Activated T-cell treated with anti-CD3 and anti-CD28 coated beads, Interleukin-2, amount 50 U/mL, for 1 hour (primary cell): ENCODE results near the gene DMGDH.
"Not testable (repeated sequence)": the region's sequence is repeated elsewhere in the genome, so short reads cannot be mapped to it uniquely, and the experiment has no call there.

Source experiments
- DNase-seq: peaks from one replicate; pipeline ENCODE4 v3.0.0-alpha.2; 2020

DMGDH gene

DNA sequence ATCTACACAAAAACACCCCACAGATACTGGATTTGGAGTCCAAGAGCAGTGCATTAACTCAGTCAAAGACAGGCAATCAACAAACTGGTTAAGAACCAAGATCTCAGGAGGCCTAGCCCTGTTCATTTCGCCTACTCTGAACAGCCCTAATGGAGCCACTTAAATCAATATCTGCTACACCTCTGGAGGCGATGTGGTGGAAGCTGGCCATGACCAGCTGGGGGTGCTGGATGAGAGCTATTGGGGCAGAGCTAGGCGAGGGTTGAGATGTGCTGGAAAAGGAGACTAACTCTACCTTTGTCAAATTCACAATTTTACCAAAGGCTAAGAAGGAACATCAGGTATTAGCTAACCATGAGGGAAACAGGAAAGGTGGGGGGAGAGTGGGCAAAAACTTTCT is 61.1 kb downstream of the DMGDH start:
- DNase-seq = no peak

DNA sequence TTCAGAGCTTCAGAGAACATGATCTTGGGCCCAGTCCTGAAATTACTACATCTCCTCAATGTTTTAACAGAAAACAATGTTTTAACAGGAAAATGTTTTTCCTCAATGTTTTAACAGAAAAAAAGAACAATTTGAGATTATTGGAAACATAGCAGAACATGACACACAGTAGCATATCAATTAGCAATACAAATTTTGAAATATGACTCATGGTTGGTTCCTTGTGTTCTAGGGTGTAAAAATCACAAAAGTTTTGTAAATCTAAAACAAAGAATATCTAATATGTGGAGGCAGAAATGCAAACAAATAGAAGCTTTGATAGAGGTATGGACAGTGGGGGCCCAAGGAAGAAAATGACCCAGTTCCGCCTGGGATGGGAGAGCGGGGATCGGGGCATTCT is 61.6 kb downstream of the DMGDH start:
- DNase-seq = no peak

DNA sequence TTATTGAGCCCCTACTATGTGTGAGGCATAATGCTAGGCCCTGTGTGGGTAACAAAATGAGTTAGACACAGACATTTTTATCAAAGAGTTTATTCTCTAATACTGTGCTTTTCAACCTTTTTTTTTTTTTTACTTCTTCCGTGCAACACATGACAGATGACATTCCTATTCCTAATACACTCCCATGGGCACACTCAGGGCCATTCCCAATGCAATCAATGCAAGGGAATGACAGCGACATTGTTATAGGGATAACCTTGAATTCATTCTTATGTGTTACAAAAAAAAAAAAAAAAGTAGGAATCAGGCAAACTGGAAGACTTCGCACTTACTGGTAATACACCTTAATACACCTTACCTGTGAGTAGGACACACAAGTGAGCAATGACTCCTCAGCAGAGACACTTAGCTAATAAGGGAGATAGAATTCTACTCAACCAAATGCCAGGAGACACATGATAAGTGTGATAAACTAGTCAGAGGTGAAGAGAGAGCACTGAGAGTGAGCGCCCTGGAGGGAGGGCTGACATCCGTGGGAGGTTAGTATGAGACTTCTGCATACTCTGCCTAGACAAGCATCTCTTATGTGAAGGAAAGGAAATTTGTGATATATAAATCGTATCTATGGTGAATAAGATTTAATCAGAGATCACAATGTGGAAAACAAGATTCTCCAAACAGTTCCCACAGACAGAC is 63.4 kb downstream of the DMGDH start:
- no peak for DNase-seq

DNA sequence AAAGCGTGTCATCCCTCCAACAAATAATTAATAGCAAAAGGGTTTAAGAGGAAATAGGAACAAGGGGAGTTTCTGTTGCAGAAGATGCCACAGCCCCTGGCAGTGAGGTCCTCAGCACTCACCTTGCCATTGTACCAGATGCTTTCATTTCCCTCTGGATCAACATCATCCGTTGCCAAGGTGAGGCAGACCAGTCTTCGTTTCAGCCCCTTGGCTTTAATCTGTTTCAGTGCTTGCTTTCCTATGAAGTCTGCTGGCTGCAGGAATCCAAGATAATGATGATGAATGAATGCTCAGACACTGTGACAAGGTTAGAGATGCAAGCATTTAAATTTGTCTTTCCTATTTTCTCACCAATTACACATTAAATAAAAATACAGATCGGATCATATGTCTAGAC is 64.3 kb downstream of the DMGDH start:
- no peak for DNase-seq

DNA sequence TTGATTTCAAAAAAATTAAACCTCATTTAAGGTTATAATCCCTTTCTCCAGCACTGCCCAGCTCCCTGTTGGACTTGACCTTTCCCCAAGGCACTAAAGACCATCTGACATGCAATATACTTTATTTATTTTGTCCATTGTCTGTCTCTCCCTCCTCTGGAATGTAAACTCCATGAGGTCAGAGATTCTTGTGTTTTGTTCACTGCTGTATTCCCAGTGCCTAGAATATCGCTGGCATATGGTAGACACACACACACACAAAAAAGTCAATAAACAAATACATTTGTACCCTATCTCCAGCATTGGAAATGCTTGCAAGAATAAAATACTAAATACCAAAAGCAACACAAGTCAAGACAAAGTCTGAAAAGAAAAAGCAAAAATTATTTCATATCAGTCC is 67.1 kb downstream of the DMGDH start:
- DNase-seq = no peak

DNA sequence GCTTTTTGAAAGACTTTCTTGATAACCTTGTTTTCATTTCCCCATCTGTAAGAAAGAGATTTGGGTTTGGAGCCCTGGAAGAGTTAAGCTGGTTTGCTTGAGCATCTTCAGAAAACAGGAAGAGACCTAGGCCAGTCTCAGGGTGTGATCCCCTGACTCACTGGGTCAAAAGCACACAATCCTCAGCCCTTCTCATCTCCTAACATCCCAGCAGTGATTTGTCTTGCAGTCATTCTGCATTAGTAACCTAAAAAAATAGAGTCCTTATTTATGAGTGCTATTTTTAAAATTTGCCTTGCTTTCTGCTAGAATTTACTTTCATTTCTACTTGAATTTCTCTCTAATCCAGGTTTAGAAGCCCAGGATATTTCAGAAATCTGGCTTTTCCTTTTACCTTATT is 68.0 kb downstream of the DMGDH start:
- no peak for DNase-seq

DNA sequence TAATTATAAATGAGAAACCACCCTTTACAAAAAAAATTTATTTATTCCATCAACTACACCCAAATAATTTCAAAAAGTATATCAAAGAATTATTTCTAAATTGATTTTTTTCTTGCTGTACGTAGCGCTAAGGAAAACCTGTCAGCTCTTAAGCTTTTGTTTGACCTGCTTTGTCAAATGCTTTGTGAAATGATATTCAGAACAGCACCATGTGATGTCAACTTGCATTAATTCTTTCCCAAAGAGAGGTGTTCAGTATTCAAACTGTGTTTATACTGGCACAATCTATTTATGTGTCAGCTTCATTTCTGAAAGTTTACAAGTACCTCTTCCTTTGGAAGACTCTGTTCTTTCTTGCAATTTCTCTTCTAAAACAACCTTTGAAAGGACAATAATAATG is 72.4 kb downstream of the DMGDH start:
- DNase-seq = no peak

DNA sequence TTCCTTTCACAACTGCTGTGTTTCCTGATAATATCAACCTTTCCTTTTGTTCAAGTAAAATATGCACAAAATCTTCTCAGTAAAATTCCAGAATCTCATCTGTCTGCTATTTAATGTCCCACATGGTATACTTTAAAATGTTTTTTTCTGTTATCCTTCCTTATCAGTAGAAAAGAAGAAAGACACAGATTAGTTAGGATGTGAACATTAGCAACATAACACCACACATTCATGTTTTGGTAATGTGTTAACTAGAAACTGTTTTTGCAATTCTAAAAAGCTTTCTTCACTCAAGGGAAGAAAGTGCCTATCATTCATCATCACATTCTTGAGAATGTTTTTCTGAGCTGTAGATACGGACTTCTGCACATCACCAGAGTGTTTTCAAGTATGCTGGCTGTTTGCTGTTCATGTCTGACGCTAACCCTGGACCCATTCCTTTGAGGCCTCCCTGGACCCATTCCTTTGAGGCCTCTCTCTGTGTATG is 73.9 kb downstream of the DMGDH start:
- no peak for DNase-seq

DNA sequence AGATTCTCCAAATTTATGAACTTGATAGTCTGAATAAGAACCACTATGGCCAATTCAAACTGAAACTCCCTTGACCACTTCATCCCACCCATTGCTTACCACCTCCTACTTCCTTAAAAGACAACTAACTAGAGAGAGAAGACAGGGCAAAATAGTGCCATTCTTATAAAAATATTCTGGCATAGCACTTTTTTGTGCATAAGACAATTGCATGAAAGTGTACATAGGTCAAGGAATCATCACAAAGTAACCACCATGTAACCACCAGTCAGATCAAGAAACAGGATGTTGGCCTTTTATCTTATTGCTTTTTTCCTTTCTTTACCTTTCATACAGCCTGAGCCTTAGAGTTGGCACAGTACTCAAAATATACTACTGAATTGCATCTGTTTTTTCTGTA is 76.3 kb downstream of the DMGDH start:
- DNase-seq = no peak

DNA sequence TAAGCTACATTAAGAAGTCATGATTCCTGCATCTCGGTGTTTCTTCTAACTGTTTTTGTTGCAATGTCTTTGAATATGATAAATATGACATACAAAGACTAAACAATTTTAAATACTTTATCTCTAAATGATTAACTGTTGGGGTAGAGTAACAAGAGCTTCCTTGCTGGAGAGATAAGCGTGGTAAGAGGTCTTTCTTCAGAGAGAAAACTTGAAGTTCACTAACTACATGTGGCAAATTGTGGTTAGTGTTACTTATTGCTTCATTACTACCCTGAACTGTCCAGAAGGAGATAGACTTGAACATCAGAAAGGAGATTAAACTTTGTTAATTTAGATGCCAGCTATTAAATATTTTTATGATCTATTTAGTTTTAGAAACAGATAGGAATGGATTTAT is 77.3 kb downstream of the DMGDH start:
- no peak for DNase-seq

DNA sequence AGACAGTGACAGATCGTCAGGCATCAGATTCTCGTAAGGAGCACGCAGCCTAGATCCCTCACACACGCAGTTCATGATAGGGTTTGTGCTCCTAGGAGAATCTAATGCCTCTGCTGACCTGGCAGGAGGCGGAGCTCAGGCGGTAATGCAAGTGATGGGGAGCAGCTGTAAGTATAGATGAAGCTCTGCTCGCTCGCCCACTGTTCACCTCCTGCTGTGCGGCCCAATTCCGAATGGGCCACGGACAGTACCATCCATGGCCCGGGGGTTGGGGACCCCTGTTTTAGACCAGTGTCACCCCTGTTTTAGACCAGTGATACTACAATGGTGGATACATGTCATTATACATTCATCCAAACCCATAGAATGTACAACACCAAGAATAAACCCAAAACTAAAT is 80.4 kb downstream of the DMGDH start:
- DNase-seq = no peak

DNA sequence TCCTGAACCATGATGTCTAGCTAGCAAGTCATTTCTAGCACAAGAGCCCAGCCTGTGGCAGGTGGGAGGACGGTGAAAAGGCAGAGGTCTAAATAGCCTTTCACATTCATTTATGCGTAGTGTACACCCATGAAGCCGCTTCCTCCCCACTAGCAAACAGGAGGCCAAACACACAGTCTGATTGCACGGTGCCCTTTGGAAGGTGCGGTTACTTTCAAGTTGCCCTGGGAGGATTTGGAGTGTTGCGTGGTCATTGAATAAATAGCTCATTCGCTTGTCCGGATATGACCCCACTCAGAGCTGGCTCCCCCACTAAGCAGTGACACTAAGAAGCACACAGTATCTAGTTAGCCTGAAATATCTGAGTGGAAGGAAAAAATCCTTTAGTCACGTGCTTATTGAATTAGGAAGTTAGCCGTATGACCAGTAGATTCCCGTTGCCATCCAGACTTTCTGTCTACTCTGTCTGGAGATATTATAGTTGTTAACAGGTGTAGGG is 83.7 kb downstream of the DMGDH start:
- peak; percentile 37 for DNase-seq

DNA sequence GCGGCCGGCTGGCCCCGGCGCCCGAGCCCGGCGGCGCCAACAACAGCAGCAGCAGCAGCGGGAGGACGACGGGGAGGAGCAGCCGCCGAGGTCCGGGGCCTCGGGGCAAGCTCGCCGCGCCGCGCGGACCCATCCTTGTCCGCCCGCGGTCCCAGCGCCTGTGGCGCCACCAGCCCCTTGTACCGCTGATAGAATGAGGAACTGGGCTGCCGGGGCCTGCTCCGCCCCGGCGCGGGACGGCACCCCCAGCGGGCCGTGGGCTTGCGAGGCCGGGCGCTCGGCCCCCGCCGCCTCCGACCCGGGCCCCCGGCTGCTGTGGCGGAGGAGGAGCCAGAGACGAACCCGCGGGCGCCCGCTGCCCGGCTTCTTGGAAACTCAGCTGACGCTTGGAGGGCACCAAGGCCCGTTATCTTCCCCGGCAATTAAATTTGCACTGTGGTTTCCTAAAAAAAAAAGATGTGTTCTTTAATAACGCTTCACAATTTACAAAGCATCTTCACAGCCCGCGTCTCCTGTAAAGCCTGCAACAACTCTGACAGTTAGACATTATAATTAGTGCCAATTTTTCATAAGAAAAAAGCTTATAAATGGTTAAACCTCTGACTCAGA is 84.3 kb downstream of the DMGDH start, which contains the start of gene ARSB:
TSS of gene ARSB (minus strand) at position 195 of the 609 bp plus-strand sequence. CDS start at position 133, 62 bp downstream.
- DNase-seq = peak; percentile 65

DNA sequence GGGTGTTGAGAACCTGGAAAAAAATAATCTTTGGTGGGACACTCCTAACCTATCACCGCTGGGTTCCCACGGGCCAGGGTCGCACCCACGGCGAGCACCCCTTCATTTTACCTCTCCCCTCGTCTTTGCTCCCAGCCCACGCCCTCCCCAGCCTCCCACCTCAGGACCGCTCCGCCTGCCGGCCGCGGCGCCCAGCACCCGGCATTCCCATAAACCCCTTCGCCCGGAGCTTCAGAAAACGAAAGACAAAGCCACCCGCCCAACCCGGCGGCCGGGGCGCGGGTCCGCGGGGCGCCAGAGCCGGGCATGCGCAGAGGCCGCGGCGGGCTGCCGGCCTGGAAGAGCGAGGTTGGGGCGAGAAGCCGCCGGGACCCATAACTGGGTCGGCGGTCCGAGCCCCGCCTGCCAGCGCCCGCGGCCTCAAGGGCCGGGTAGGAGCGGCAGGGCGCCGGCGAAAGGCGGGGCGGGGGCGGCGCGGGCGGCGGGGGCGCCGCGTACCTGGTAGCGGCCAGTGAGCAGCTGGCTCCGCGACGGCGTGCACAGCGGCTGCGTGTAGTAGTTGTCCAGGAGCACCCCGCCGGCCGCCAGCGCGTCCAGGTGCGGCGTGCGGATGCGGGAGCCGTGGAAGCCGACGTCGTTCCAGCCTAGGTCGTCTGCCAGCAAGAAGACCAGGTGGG is 84.9 kb downstream of the DMGDH start:
- peak; percentile 81 for DNase-seq

DNA sequence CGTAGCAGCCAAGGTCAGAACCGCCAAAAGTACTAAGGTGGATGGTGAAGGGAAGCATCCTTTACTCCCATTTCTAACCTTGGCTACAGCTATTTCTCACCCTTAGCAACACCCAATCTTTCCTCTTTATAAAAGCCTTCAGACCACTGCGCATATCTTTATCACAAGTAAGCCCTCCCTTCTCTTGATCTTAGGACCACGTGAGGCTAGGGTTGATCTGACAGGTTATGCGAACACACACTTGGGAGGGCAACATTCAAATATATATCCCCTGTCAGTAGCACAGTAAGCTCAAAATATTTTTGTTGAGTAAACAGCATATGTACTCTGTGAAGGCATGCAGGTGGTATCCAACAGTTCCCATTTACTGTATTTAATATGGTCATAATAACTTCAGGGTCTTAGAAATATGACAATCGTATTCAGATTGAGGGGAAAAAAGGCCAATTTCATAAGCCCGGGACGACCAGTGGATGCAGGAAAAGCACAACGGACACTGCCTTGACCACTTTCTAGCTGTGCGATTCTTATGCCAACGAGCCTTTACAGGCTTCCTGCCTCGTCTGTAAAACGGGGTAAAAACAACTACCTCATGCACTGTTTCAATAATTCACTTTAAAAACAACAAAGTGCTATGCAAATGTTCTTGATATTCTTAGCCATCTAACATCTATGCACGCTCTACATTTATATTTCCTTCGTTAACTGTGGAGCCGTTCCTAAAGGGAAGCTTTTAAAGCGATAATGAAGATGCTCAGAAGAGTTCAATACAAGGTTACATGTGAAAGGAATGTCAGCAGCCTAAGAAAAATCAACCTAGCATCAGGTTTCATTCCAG is 85.7 kb downstream of the DMGDH start:
- no peak for DNase-seq

DNA sequence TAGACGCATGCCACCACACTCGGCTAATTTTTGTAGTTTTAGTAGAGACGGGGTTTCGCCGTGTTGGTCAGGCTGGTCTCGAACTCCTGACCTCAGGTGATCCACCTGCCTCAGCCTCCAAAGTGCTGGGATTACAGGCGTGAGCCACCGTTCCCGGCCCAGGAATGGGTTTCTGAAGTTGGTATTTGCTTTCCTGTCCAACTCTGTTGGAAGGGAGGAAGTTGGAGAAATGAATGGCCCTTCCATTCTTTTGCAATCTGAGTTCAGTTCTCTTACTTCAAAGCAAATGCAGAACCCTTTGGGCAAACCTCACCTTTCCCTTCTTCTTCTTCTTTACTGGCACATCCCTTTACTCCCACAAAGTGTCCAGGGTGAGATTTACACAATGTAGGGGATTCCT is 86.3 kb downstream of the DMGDH start:
- not testable (repeated sequence) for DNase-seq

DNA sequence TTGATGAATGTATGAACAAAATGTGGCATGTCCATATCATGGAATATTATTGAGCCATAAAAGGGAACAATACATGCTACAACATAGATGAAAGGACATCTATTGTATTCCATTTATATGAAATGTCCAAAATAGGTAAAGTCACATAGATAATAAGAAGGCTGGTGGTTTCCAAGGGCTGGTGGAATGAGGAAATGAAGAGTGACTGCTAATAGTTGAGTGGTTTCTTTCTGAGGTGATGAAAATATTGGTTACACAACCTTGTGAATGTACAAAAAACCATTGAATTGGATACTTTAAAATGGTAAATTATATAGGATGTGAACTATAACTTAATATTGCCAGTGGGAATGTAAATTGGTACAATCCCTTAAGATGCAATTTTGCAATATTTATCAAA is 89.6 kb downstream of the DMGDH start:
- no peak for DNase-seq

DNA sequence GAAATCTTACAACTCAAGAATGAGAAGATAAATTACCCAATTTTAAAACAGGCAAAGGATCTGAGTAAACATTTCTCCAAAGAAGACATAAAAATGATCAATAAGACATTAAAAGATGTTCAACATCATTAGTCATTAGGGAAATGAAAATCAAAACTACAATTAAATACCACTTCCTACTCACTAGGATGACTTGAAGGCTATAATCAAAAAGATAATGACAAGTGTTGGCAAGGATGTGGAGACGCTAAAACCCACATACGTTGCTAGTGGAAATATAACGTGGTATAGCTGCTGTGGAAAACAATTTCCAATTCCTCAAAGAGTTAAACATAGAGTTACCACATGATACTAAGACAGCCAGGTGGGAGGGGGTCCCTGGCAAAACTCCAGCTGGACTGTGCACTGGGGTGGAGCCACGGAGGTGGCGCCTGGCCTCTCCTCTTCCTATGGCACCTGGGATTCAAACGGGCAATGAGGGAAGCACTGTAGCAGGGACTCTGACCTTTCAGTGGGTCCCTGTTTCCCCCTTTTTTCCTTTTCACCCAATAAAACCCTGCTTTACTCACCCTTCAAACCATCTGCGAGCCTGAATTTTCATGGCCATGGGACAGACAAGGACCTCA is 90.2 kb downstream of the DMGDH start:
- DNase-seq = no peak

DNA sequence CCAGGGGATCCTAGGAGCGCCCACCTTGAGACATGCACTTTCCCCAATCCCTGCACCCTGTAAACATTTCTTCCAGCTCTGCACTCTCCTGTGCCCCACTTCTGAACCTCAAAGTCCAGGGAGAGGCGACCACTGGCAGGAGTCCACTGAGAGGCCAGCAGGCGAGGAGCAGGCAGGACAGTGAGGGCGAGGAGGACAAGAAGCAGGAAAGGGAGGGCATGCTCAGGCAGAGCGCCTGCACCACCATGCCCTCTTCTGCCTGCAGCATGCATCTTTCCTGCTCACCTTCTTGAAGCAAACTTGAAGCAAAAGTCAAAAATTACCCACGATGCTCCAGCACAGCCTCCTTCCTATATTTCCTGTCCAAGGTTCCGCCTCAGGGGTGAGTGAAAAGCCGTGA is 94.4 kb downstream of the DMGDH start:
- DNase-seq = no peak

DNA sequence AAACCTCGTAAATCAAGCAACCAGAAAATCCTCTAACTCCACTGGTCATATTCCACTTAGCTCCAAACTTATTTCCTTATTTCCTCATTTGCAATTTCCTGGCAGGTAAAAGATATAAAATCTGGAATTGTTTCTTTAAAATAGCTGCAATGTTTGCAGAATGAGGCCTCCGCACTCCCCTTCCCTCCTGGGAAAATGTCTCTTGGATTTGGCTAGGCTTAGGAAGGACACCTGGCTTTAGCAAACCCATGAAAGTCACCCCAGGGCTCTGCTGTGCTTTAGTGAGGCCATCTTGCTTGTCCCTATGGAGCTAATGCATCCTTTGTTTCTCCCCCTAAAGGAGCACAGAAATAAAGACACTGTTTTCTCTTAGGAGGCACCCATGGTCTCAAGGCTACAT is 94.9 kb downstream of the DMGDH start:
- DNase-seq = no peak

DNA sequence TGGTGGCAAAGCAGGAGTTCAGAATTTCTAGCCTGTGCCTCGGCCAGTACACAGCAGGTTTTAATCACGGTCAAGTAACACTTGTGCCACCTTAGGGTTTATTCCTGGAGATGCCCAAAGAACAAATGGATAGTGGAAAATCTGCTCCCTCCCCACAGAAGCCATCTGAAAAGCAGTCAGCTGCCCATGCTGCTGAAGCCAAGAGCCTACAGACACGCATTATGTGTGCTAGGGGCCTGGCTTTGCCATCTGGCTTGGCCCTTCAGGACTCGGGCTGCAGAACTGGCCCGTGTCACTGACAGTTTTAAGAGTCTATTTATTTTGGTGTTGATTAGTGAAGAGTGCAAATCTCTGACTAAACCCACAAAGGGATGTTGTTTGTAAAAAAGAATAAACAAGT is 95.5 kb downstream of the DMGDH start:
- no peak for DNase-seq

DNA sequence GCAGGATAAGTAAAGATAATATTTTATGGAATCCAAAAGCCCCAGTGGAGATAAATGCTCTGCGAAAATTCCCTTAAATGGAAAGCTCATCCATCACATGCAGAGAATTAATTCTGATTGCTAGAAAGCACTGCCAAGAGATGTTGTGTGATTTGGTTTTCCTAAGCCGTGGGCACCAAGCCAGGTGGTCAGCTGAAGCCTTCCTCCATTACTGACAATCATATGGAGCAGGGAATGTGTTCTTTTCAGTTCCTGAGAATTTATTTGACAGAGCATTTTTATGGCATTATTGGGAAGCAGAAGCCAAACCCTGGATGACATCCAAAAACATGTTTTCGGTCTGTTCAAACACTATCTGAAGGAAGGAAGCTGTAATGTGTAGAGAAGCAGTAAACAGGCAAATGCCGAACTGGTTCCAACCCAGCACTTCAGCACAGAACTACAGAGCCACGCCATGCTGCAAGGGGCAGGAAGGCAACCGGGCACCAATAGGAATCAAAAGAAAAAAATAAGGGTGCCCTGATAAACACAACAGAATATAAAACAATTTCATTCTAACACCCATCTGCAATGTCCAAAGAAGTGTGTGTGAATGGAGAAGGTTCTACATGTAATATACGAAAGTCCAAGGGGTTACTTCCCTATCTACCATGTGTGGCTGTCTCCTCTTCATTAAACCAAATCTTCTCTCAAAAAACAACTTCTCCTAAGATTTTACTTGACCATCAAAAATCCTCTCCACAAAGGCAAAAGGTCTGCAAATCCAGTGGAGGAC is 96.6 kb downstream of the DMGDH start:
- DNase-seq = no peak
